A673 (cell line): ENCODE data around the gene ASIC3. TPM values are rescaled to one million over a fixed set of nuclear protein-coding genes. Genes with fewer than 3 reads are reported as not detected.

Experiments used
- BruUV-seq: library from RNA; stranded (reverse); fragments of 400-500 nt; replicated peaks from 2 replicates; lab custom pipeline; 2021; lab: Mats Ljungman, UMichigan
- CTCF ChIA-PET: fragments of 300-600 bp; sonication (Branson Sonifier 250); formaldehyde crosslinking; loops from one replicate; lab custom pipeline; 2022; ENCODE audit warnings: antibody characterized with exemption; lab: Charles Lee
- POLR2A ChIA-PET: fragments of 300-600 bp; sonication (Branson Sonifier 250); formaldehyde crosslinking; loops from one replicate; lab custom pipeline; 2022; ENCODE audit warnings: antibody characterized with exemption; ENCODE audit not compliant: low non-redundant PET; lab: Charles Lee
- DNase-seq: peaks from one replicate; pipeline ENCODE4 v3.0.0-alpha.2; 2015; ENCODE audit warnings: low spot score
- H3K27ac ChIP-seq: fragments of 200-600 bp; sonication (generic); 2 replicates; pipeline ENCODE4 v1.5.1; 2016; ENCODE audit warnings: mixed run types, low read depth, mild to moderate bottlenecking, mixed read lengths, antibody characterized with exemption, low read length; ENCODE audit not compliant: poor library complexity, severe bottlenecking
- H3K27me3 ChIP-seq: fragments of 200-600 bp; sonication (generic); replicated peaks from 2 replicates; pipeline ENCODE4 v1.6.1; 2017; ENCODE audit warnings: mixed run types, low read depth, mild to moderate bottlenecking, mixed read lengths, antibody characterized with exemption, low read length; ENCODE audit not compliant: insufficient read depth, poor library complexity
- H3K36me3 ChIP-seq: fragments of 200-600 bp; sonication (generic); 2 replicates; pipeline ENCODE4 v1.6.1; 2016; ENCODE audit warnings: mixed run types, mild to moderate bottlenecking, mixed read lengths, antibody characterized with exemption, low read length; ENCODE audit not compliant: insufficient read depth, poor library complexity, severe bottlenecking
- H3K4me1 ChIP-seq: fragments of 200-600 bp; sonication (generic); 2 replicates; pipeline ENCODE4 v1.6.1; 2017; ENCODE audit warnings: mixed run types, mild to moderate bottlenecking, mixed read lengths, antibody characterized with exemption, low read length; ENCODE audit not compliant: insufficient read depth, poor library complexity, severe bottlenecking
- H3K4me3 ChIP-seq: fragments of 200-600 bp; sonication (generic); 2 replicates; pipeline ENCODE4 v1.5.1; 2016; ENCODE audit warnings: low read depth, mixed run types, mild to moderate bottlenecking, mixed read lengths, low read length; ENCODE audit not compliant: poor library complexity, severe bottlenecking
- H3K9me3 ChIP-seq: fragments of 200-600 bp; sonication (generic); 2 replicates; pipeline ENCODE4 v1.6.1; 2016; ENCODE audit warnings: mixed run types, low read depth, mild to moderate bottlenecking, mixed read lengths, antibody characterized with exemption, low read length; ENCODE audit not compliant: poor library complexity, severe bottlenecking
- EZH2 ChIP-seq: fragments of 200-600 bp; sonication (generic); IDR thresholded peaks from 2 replicates; pipeline ENCODE4 v1.6.1; 2017; ENCODE audit warnings: borderline replicate concordance, low read depth, mild to moderate bottlenecking, mixed read lengths, antibody characterized with exemption, low read length; ENCODE audit not compliant: poor library complexity, severe bottlenecking
- intact Hi-C: fragments of 100-400 bp; cut with micrococcal nuclease; formaldehyde crosslinking; loops from one replicate; pipeline ENCODE4 v1.10.0; 2022; ENCODE audit not compliant: unreplicated experiment
- total RNA-seq: library from RNA; stranded (reverse); gene quantifications from 2 replicates; pipeline ENCODE4 v1.2.3, GENCODE V29; 2021
- TF ChIP-seq, protein P1 (sequence below): fragments of 300-800, 200-600 bp; sonication (generic); conservative IDR thresholded peaks from 2 replicates; pipeline ENCODE4 v1.5.1; 2017; ENCODE audit warnings: low read depth, mild to moderate bottlenecking, antibody characterized with exemption, low read length, moderate library complexity, mixed read lengths

Gene ASIC3
- total RNA-seq, 1 experiment from 2014 or later: 4.5 TPM

DNA sequence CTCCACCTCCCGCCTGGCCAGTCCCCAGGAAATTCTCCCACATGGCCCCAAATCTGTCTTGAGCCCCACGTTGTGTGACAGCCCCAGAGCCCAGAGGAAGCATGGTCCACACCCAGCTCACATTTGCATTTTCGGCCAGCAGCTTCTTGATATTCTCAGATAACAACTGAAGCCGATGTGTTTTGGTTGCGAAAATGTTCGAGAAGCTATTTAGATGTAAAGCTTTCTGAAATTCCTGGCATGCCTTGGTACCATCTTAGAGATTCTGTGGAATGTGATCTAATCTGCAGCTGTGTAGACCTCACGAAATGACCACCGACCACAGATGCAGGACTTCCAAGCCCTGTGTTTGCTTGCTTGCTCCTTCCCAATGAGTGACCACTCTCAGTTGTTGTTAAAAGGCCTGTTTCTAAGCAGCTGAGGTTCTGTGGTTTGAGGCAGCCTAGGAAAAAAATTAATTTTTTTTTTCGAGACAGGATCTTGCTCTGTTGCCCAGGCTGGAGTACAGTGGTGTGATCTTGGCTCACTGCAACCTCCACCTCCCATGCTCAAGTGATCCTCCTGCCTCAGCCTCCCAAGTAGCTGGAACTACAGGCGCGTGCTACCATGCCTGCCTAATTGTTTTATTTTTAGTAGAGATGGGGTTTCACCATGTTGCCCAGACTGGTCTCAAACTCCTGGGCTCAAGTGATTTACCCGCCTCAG lies 19.9 kb downstream of the ASIC3 start:
- intact Hi-C loops: no loop called here
- no peak for DNase-seq
- H3K36me3 ChIP-seq: peaks cover 72% of the 10 kb centered on the region
- CTCF ChIA-PET: no interaction called here
- TF ChIP-seq, protein P1, sequence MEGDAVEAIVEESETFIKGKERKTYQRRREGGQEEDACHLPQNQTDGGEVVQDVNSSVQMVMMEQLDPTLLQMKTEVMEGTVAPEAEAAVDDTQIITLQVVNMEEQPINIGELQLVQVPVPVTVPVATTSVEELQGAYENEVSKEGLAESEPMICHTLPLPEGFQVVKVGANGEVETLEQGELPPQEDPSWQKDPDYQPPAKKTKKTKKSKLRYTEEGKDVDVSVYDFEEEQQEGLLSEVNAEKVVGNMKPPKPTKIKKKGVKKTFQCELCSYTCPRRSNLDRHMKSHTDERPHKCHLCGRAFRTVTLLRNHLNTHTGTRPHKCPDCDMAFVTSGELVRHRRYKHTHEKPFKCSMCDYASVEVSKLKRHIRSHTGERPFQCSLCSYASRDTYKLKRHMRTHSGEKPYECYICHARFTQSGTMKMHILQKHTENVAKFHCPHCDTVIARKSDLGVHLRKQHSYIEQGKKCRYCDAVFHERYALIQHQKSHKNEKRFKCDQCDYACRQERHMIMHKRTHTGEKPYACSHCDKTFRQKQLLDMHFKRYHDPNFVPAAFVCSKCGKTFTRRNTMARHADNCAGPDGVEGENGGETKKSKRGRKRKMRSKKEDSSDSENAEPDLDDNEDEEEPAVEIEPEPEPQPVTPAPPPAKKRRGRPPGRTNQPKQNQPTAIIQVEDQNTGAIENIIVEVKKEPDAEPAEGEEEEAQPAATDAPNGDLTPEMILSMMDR: no peak
- no peak for TF ChIP-seq EZH2
- H3K9me3 ChIP-seq: no peaks in the 10 kb centered on the region
- H3K4me1 ChIP-seq: no peaks in the 10 kb centered on the region
- H3K4me3 ChIP-seq: no peak overlapping the region
- BruUV-seq: no TSS peak
- no peak overlapping the region for H3K27ac ChIP-seq
- POLR2A ChIA-PET: no interaction called here
- no peaks in the 10 kb centered on the region for H3K27me3 ChIP-seq

DNA sequence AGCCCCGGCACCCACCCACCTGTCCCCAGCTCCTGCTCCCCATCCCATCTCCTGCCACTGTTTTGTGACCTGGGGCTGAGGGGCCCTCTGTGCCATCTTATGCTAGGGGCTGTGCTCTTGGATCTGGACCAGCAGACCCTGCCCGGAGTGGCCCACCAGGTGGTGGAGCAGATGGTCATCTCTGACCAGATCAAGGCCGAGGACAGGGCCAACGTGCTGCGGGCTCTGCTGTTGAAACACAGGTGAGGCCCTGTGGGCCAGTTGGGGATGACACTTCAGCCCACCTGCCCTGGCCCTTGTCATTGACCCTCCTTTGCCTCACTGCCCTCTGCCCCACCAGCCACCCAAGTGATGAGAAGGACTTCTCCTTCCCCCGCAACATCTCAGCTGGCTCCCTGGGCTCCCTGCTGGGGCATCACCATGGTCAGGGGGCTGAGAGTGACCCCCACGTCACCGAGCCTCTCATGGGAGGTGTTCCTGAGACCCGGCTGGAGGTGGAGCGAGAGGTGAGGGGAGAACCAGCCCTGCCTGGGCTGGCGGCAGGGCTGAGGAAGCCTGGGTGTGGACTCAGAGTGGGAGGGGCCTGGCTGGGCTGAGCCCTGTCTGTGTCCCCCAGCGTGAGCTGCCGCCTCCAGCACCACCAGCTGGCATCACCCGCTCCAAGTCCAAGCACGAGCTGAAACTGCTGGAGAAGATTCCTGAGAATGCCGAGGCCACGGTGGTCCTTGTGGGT lies 21.7 kb downstream of the ASIC3 start:
- no peak overlapping the region for H3K27ac ChIP-seq
- POLR2A ChIA-PET: interaction anchor here (0.6 kb wide), 1 partner anchor 1077 kb away, joined by 3 read pairs; no protein-coding TSS in a partner anchor
- CTCF ChIA-PET: no interaction called here
- no TSS peak for BruUV-seq
- H3K36me3 ChIP-seq: peaks cover 78% of the 10 kb centered on the region
- no peaks in the 10 kb centered on the region for H3K9me3 ChIP-seq
- intact Hi-C loops: no loop called here
- no peaks in the 10 kb centered on the region for H3K4me1 ChIP-seq
- no peaks in the 10 kb centered on the region for H3K27me3 ChIP-seq
- DNase-seq: no peak
- no peak for TF ChIP-seq EZH2
- TF ChIP-seq, protein P1: no peak
- H3K4me3 ChIP-seq: no peak overlapping the region

DNA sequence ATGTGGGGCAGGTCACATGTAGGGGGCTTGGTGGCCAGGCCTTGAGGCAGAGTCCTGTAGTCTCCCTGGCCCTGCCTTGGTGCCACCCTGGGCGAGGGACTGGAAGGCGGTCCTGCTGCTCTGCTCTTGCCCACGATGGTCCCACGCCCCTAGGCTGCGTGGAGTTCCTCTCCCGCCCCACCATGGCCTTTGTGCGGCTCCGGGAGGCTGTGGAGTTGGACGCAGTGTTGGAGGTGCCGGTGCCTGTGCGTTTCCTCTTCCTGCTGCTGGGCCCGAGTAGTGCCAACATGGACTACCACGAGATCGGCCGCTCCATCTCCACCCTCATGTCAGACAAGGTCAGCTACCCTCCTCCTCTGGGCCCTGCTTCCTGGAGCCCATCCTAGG lies 22.2 kb downstream of the ASIC3 start:
- Histone ChIP-seq H3K4me3 (no peak overlapping the region), H3K4me1 (no peaks in the 10 kb centered on the region), H3K9me3 (no peaks in the 10 kb centered on the region), H3K27me3 (no peaks in the 10 kb centered on the region), H3K36me3 (peaks cover 83% of the 10 kb centered on the region), H3K27ac (no peak overlapping the region)
- BruUV-seq: no TSS peak
- CTCF ChIA-PET: interaction anchor here (0.6 kb wide), 1 partner anchor 53 kb away, joined by 3 read pairs; no protein-coding TSS in a partner anchor
- intact Hi-C loops: no loop called here
- POLR2A ChIA-PET: interaction anchor here (0.6 kb wide), 1 partner anchor 1076 kb away, joined by 3 read pairs; no protein-coding TSS in a partner anchor
- no peak for TF ChIP-seq EZH2
- TF ChIP-seq, protein P1: no peak
- no peak for DNase-seq
